ENCODE measurements around the gene PRKCD. TPM values are rescaled to one million over a fixed set of nuclear protein-coding genes. Genes with fewer than 3 reads are reported as not detected.

The PRKCD gene
- total RNA-seq, 2 experiments from 2014 or later, result 18.1 to 20.1 TPM

- no peak overlapping the region for H3K4me3 Mint-ChIP-seq
- H3K9me3 Mint-ChIP-seq, result no peaks in the 10 kb centered on the region
- no peaks in the 10 kb centered on the region for H3K27me3 ChIP-seq (ENCODE audit: control insufficient read depth in 1 of 2, insufficient read depth in 2 of 2, low read length in 2 of 2)
- H3K36me3 Mint-ChIP-seq (ENCODE audit: low read depth), result peaks cover 43% of the 10 kb centered on the region
- DNase-seq, result peak; percentile 65 to 90 (median 78)
- intact Hi-C loops (cut with DNase I, micrococcal nuclease), result loop anchor here (1.0 to 5.0 kb wide), 3 partner anchors 82 to 598 kb away; no protein-coding TSS in a partner anchor
- no peaks in the 10 kb centered on the region for H3K9me3 ChIP-seq (ENCODE audit: control insufficient read depth in 1 of 2, insufficient read depth in 1 of 2, low read length in 2 of 2)
- H3K4me3 ChIP-seq (ENCODE audit: low read length), result no peak overlapping the region
- peaks cover 20% of the 10 kb centered on the region for H3K4me1 ChIP-seq (ENCODE audit: insufficient read depth, low read length)
- TF ChIP-seq, protein P1, sequence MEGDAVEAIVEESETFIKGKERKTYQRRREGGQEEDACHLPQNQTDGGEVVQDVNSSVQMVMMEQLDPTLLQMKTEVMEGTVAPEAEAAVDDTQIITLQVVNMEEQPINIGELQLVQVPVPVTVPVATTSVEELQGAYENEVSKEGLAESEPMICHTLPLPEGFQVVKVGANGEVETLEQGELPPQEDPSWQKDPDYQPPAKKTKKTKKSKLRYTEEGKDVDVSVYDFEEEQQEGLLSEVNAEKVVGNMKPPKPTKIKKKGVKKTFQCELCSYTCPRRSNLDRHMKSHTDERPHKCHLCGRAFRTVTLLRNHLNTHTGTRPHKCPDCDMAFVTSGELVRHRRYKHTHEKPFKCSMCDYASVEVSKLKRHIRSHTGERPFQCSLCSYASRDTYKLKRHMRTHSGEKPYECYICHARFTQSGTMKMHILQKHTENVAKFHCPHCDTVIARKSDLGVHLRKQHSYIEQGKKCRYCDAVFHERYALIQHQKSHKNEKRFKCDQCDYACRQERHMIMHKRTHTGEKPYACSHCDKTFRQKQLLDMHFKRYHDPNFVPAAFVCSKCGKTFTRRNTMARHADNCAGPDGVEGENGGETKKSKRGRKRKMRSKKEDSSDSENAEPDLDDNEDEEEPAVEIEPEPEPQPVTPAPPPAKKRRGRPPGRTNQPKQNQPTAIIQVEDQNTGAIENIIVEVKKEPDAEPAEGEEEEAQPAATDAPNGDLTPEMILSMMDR (IDR thresholded peaks at IDR 0.05), result peak; percentile 92
- ChIA-PET CTCF (interaction anchor here (0.8 to 4.1 kb wide), 4 partner anchors 14 to 86 kb away, joined by 4 to 45 read pairs (median 6); no protein-coding TSS in a partner anchor), POLR2A (interaction anchor here (1.2 to 1.5 kb wide), 3 partner anchors 50 to 130 kb away, joined by 3 to 6 read pairs (median 3); no protein-coding TSS in a partner anchor)
- H3K4me1 Mint-ChIP-seq (ENCODE audit: low read depth), result peaks cover 12% of the 10 kb centered on the region
- no peaks in the 10 kb centered on the region for H3K27me3 Mint-ChIP-seq
- no peak overlapping the region for H3K27ac ChIP-seq (ENCODE audit: low read depth in 1 of 2, low read length in 2 of 2)
- peaks cover 69% of the 10 kb centered on the region for H3K36me3 ChIP-seq (ENCODE audit: insufficient read depth, low read length)
- no peak overlapping the region for H3K27ac Mint-ChIP-seq
- ATAC-seq (ENCODE audit: poor library complexity), result peak; percentile 71
These were observed 47.0 kb upstream of the PRKCD start for GRCh38 chr3:53114011-53114400.

DNA sequence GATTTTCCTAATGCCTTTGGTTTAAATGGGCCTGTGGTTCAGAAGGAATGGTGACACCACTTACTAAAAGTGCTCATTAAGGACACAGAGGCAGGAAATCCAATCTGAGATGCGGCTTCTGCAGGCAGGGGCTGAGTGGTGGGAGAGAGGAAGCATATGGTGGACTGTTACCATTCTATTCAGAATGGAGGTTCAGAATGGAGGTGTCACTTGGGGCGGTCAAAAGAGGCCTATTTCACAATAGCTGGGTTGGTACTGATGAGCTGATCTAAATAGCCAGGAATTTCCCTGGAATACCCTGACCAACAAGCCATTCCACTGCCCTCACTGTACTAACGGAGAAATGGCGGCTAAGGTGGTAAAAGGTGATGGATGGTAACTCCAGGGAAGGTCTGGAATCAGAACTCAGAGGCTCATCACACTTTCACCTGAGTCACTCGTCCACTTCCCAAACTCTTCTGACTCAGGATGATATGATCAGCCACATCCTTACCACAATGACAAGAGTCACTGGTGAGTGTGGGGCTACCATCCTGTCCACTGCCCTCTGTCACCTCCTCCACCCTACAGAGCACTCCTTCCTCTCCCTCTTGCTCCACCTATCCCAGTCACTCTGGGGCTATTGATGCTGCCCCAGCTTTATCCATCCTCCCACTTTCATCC is 46.5 kb upstream of the PRKCD start:
- no peak overlapping the region for H3K4me3 Mint-ChIP-seq
- intact Hi-C loops (cut with DNase I, micrococcal nuclease), result loop anchor here (1.0 to 5.0 kb wide), 3 partner anchors 82 to 598 kb away; no protein-coding TSS in a partner anchor
- ChIA-PET POLR2A (interaction anchor here (1.2 to 1.5 kb wide), 3 partner anchors 49 to 131 kb away, joined by 3 to 6 read pairs (median 3); no protein-coding TSS in a partner anchor), CTCF (interaction anchor here (0.8 to 4.1 kb wide), 4 partner anchors 14 to 85 kb away, joined by 4 to 45 read pairs (median 6); no protein-coding TSS in a partner anchor)
- Histone ChIP-seq H3K36me3 (ENCODE audit: insufficient read depth, low read length) (peaks cover 69% of the 10 kb centered on the region), H3K4me1 (ENCODE audit: insufficient read depth, low read length) (peaks cover 15% of the 10 kb centered on the region), H3K4me3 (ENCODE audit: low read length) (no peak overlapping the region), H3K27ac (ENCODE audit: low read depth in 1 of 2, low read length in 2 of 2) (no peak overlapping the region), H3K9me3 (ENCODE audit: control insufficient read depth in 1 of 2, insufficient read depth in 1 of 2, low read length in 2 of 2) (no peaks in the 10 kb centered on the region), H3K27me3 (ENCODE audit: control insufficient read depth in 1 of 2, insufficient read depth in 2 of 2, low read length in 2 of 2) (no peaks in the 10 kb centered on the region)
- peaks cover 6% of the 10 kb centered on the region for H3K4me1 Mint-ChIP-seq (ENCODE audit: low read depth)
- ATAC-seq (ENCODE audit: poor library complexity) (no peak), DNase-seq (peak in 2 of 14 experiments; percentile 38 to 50)
- H3K27me3 Mint-ChIP-seq, result no peaks in the 10 kb centered on the region
- H3K9me3 Mint-ChIP-seq, result no peaks in the 10 kb centered on the region
- H3K27ac Mint-ChIP-seq, result no peak overlapping the region
- TF ChIP-seq, protein P1 (IDR thresholded peaks at IDR 0.05), result no peak
- H3K36me3 Mint-ChIP-seq (ENCODE audit: low read depth), result peaks cover 43% of the 10 kb centered on the region

DNA sequence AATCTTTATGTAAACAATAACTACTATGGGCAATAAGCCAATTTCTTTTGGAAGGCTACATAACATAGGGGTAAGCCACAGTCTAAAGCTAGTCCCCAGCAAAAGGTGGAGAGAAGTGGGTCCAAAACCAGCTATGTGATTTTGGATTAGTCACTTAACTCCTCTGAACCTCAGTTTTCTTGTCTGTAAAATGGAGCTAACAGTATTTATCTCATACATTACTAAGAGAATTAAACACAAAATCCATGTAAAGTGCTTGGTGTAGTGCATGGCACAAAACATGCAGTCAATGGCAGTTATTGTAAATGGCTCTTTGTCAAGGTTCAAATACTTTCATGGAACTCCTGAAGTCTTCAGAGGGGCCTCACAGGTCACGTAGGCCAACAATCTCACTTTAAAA is 44.1 kb upstream of the PRKCD start:
- Mint-ChIP-seq H3K9me3 (no peaks in the 10 kb centered on the region), H3K27me3 (no peaks in the 10 kb centered on the region), H3K4me1 (ENCODE audit: low read depth) (no peaks in the 10 kb centered on the region), H3K27ac (no peak overlapping the region), H3K4me3 (no peak overlapping the region), H3K36me3 (ENCODE audit: low read depth) (peaks cover 53% of the 10 kb centered on the region)
- peaks cover 8% of the 10 kb centered on the region for H3K4me1 ChIP-seq (ENCODE audit: insufficient read depth, low read length)
- H3K9me3 ChIP-seq (ENCODE audit: control insufficient read depth in 1 of 2, insufficient read depth in 1 of 2, low read length in 2 of 2), result no peaks in the 10 kb centered on the region
- DNase-seq (no peak), ATAC-seq (ENCODE audit: poor library complexity) (no peak)
- no peak overlapping the region for H3K4me3 ChIP-seq (ENCODE audit: low read length)
- intact Hi-C loops (cut with DNase I, micrococcal nuclease), result no loop called here
- TF ChIP-seq, protein P1 (IDR thresholded peaks at IDR 0.05), result no peak
- peaks cover 76% of the 10 kb centered on the region for H3K36me3 ChIP-seq (ENCODE audit: insufficient read depth, low read length)
- no peak overlapping the region for H3K27ac ChIP-seq (ENCODE audit: low read depth in 1 of 2, low read length in 2 of 2)
- ChIA-PET POLR2A (no interaction called here), CTCF (interaction anchor here (4.1 kb wide), 1 partner anchor 79 kb away, joined by 45 read pairs; no protein-coding TSS in a partner anchor)
- no peaks in the 10 kb centered on the region for H3K27me3 ChIP-seq (ENCODE audit: control insufficient read depth in 1 of 2, insufficient read depth in 2 of 2, low read length in 2 of 2)

Data from CD4-positive, alpha-beta T cell (primary cell).